ENCODE results near the gene DNAH17. TPM values are rescaled to one million over a fixed set of nuclear protein-coding genes. Genes with fewer than 3 reads are reported as not detected.

DNAH17 gene
- total RNA-seq, 1 donor from 2014 or later, result 2.0 TPM

DNA sequence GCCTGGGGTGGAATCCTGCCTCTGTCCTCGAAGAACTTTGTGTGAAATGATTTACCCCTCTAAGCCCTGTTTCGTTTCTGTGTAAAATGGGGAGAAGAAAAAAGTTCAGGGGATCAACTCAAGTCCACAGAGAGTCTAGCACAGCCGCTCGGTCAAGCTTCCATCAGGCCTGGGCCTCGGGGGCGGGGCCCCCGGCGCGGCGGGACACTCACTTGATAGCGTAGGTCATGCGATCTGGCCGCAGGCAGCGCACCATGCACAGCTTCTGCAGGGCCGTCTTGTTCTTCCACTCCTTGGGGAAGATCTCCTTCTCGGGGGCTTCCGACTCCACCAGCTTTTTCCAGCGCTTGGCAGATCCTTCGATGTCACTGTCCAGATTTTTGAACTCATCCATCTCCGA is 132.8 kb downstream of the DNAH17 start:
- TF ChIP-seq POLR2A (IDR thresholded peaks at IDR 0.05) (no peak), POLR2AphosphoS5 (IDR thresholded peaks at IDR 0.05; ENCODE audit: insufficient read depth in 1 of 2, low read depth in 1 of 2) (no peak)
- TF ChIP-seq, protein P1, sequence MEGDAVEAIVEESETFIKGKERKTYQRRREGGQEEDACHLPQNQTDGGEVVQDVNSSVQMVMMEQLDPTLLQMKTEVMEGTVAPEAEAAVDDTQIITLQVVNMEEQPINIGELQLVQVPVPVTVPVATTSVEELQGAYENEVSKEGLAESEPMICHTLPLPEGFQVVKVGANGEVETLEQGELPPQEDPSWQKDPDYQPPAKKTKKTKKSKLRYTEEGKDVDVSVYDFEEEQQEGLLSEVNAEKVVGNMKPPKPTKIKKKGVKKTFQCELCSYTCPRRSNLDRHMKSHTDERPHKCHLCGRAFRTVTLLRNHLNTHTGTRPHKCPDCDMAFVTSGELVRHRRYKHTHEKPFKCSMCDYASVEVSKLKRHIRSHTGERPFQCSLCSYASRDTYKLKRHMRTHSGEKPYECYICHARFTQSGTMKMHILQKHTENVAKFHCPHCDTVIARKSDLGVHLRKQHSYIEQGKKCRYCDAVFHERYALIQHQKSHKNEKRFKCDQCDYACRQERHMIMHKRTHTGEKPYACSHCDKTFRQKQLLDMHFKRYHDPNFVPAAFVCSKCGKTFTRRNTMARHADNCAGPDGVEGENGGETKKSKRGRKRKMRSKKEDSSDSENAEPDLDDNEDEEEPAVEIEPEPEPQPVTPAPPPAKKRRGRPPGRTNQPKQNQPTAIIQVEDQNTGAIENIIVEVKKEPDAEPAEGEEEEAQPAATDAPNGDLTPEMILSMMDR (IDR thresholded peaks at IDR 0.05), result no peak
- Histone ChIP-seq H3K36me3 (no peaks in the 10 kb centered on the region), H3K27ac (no peak overlapping the region), H3K4me3 (no peak overlapping the region), H3K9me3 (no peaks in the 10 kb centered on the region), H3K4me1 (no peaks in the 10 kb centered on the region), H3K27me3 (no peaks in the 10 kb centered on the region)
- intact Hi-C loops (cut with DNase I), result no loop called here
- no peak for DNase-seq (ENCODE audit: extremely low spot score in 2 of 2)

DNA sequence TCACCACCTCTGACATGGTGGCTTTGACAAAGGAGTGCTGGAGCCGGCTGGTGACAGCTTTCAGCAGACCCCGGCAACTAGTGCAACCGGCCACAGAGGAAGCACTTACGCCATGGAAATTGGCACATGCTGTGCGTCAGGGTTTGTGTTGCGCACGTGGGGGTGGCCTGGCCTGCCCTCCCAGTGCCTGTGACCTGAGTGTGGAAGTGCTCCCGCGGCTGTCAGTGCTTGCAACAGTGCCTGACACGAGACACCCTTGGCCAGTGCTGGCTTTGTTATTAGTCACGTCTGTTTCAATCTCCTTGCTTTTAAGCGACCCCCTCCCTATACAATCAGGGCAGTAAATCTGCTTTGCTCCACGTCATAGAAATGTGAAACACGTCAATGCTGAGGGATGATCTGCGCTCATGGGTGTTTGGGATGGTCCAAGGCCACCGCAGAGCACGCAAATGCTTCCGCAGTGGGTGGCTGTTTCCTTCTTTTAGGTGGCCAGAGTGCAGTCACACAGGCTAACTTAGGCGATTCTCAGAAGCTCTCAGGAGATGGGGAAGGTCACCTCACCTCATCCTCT is 134.5 kb downstream of the DNAH17 start:
- peak in 1 of 2 donors; percentile 38 for TF ChIP-seq POLR2AphosphoS5 (IDR thresholded peaks at IDR 0.05; ENCODE audit: insufficient read depth in 1 of 2, low read depth in 1 of 2)
- TF ChIP-seq, protein P1 (IDR thresholded peaks at IDR 0.05), result no peak
- Histone ChIP-seq H3K9me3 (no peaks in the 10 kb centered on the region), H3K4me1 (no peaks in the 10 kb centered on the region), H3K27ac (no peak overlapping the region), H3K4me3 (no peak overlapping the region), H3K36me3 (no peaks in the 10 kb centered on the region), H3K27me3 (no peaks in the 10 kb centered on the region)
- DNase-seq (ENCODE audit: extremely low spot score in 2 of 2), result no peak
- intact Hi-C loops (cut with DNase I), result no loop called here

DNA sequence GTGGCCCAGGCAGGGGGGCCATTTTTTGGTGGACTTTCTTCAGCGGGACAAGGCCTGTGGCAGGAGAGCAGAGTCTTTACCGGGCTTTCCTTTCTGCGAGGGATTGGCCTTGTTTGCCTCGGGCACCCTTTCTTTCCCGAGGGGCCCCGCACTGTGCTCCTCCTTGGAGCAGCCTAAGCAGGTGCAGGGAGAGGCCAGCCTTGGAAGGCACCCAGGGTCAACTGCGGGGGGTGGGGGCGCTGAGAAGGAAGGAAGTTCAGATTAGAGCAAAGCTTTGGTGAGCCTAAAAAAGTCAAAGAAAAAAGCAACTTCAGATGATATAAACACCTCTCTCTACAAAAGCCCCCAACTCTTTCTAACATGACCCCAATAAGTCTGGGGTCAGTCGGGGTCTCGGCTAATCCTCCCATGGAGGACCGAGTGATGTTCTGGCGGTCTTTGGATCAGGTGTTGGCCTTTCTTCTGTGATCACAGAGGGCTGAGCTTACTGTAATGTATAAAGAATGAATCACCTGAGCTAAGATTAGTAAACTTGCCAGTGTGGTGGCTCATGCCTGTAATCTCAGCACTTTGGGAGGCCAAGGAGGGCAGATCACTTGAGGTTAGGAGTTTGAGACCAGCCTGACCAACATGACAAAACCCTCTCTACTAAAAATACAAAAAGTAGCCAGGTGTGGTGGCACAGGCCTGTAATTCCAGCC is 135.8 kb downstream of the DNAH17 start:
- Histone ChIP-seq H3K4me1 (no peaks in the 10 kb centered on the region), H3K27ac (no peak overlapping the region), H3K9me3 (no peaks in the 10 kb centered on the region), H3K27me3 (no peaks in the 10 kb centered on the region), H3K36me3 (no peaks in the 10 kb centered on the region), H3K4me3 (no peak overlapping the region)
- TF ChIP-seq, protein P1 (IDR thresholded peaks at IDR 0.05), result no peak
- no peak for TF ChIP-seq POLR2AphosphoS5 (IDR thresholded peaks at IDR 0.05; ENCODE audit: insufficient read depth in 1 of 2, low read depth in 1 of 2)
- TF ChIP-seq POLR2A (IDR thresholded peaks at IDR 0.05), result no peak
- no peak for DNase-seq (ENCODE audit: extremely low spot score in 2 of 2)
- intact Hi-C loops (cut with DNase I), result no loop called here

DNA sequence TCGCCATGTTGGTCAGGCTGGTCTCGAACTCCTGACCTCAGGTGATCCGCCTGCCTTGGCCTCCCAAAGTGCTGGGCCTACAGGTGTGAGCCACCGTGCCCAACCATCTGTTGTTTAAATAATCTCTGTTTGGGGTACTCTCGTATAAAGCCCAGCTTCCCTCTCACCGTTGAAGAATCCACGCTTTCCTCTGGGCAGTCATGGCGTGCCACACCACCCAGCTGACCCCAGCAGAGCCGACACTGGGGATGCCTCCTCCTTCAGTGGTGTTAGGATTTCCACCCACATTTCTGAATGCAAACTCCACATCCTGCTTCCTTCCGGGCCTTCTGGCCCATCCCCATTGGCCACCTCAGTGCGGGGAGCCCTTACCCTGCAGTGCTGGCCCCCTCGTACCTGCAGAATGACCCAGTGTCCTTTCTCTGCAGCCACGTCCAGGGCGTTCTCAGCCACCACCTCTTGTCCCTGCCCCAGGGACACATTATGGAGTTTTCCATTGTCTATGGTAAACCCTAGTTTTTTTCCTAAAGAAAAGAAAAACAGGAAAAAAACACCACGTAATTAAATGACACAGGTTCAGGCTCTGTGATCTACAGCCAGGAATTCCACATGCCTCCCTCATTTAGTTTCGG is 138.4 kb downstream of the DNAH17 start:
- Histone ChIP-seq H3K27ac (no peak overlapping the region), H3K27me3 (no peaks in the 10 kb centered on the region), H3K4me3 (no peak overlapping the region), H3K36me3 (no peaks in the 10 kb centered on the region), H3K9me3 (no peaks in the 10 kb centered on the region), H3K4me1 (no peaks in the 10 kb centered on the region)
- TF ChIP-seq POLR2AphosphoS5 (IDR thresholded peaks at IDR 0.05; ENCODE audit: insufficient read depth in 1 of 2, low read depth in 1 of 2) (peak in 1 of 2 donors; percentile 17), POLR2A (IDR thresholded peaks at IDR 0.05) (no peak)
- TF ChIP-seq, protein P1 (IDR thresholded peaks at IDR 0.05), result no peak
- intact Hi-C loops (cut with DNase I), result no loop called here
- no peak for DNase-seq (ENCODE audit: extremely low spot score in 2 of 2)

DNA sequence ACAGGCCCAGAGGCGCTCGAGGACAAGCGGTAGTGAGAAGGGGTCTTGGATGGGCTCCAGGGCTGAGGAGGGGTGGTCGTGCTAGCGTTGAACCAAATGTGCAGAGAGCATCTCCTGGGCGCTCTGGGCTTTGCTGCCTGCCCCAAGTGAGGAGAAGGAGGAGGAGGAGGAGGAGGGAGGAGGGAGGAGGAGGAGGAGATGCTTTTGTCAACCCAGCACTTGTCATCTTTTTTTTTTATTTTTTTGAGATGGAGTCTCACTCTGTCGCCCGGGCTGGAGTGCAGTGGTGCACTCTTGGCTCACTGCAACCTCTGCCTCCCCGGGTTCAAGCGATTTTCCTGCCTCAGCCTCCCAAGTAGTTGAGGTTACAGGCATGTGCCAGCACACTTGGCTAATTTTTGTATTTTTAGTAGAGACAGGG is 138.9 kb downstream of the DNAH17 start:
- DNase-seq (ENCODE audit: extremely low spot score in 2 of 2), result no peak
- intact Hi-C loops (cut with DNase I), result no loop called here
- no peaks in the 10 kb centered on the region for H3K36me3 ChIP-seq
- H3K9me3 ChIP-seq, result no peaks in the 10 kb centered on the region
- no peaks in the 10 kb centered on the region for H3K4me1 ChIP-seq
- H3K27me3 ChIP-seq, result no peaks in the 10 kb centered on the region
- no peak overlapping the region for H3K27ac ChIP-seq
- TF ChIP-seq, protein P1 (IDR thresholded peaks at IDR 0.05), result no peak
- no peak for TF ChIP-seq POLR2AphosphoS5 (IDR thresholded peaks at IDR 0.05; ENCODE audit: insufficient read depth in 1 of 2, low read depth in 1 of 2)
- no peak for TF ChIP-seq POLR2A (IDR thresholded peaks at IDR 0.05)
- no peak overlapping the region for H3K4me3 ChIP-seq

All from vagina (tissue), 2 donors.